Effector memory CD8-positive, alpha-beta T cell (primary cell): ENCODE results near the gene HIVEP3.
"Not testable (repeated sequence)": the region's sequence is repeated elsewhere in the genome, so short reads cannot be mapped to it uniquely, and the experiment has no call there.

Experiments used
- ATAC-seq: fragments of 150-1000 bp; cut with Tn5 transposase; replicated peaks from 2 replicates; pipeline ENCODE4 v1.10.0; 2021; ENCODE audit warnings: mild to moderate bottlenecking, moderate library complexity
- DNase-seq, 3 experiments: peaks; one replicate each; pipeline ENCODE4 v3.0.0; 2021
- H3K27ac Mint-ChIP-seq, 2 donors: one replicate each; pipeline ENCODE4 v1.8.0; 2022; ENCODE audit warnings: mild to moderate bottlenecking in 2 of 2, mixed read lengths in 2 of 2, moderate library complexity in 2 of 2
- H3K27me3 Mint-ChIP-seq, 2 donors: one replicate each; pipeline ENCODE4 v1.8.0; 2022; ENCODE audit warnings: mixed read lengths in 2 of 2
- H3K36me3 Mint-ChIP-seq: one replicate; pipeline ENCODE4 v1.8.0; 2022; ENCODE audit warnings: mild to moderate bottlenecking, moderate library complexity, mixed read lengths; ENCODE audit not compliant: insufficient read depth
- H3K4me1 Mint-ChIP-seq, 2 donors: one replicate each; pipeline ENCODE4 v1.8.0; 2022; ENCODE audit warnings: low read depth in 2 of 2, mixed read lengths in 2 of 2
- H3K4me3 Mint-ChIP-seq, 2 donors: one replicate each; pipeline ENCODE4 v1.8.0; 2022; ENCODE audit warnings: mild to moderate bottlenecking in 2 of 2, mixed read lengths in 2 of 2, moderate library complexity in 2 of 2
- H3K9me3 Mint-ChIP-seq, 2 donors: one replicate each; pipeline ENCODE4 v1.8.0; 2022; ENCODE audit warnings: mixed read lengths in 2 of 2
- total RNA-seq, 9 experiments: gene quantifications; one replicate each; lab custom pipeline; 2026; lab: John Stamatoyannopoulos, UW

HIVEP3 gene
- 8.0 to 104 (median 31.1) reads per million in 9 experiments for total RNA-seq

DNA sequence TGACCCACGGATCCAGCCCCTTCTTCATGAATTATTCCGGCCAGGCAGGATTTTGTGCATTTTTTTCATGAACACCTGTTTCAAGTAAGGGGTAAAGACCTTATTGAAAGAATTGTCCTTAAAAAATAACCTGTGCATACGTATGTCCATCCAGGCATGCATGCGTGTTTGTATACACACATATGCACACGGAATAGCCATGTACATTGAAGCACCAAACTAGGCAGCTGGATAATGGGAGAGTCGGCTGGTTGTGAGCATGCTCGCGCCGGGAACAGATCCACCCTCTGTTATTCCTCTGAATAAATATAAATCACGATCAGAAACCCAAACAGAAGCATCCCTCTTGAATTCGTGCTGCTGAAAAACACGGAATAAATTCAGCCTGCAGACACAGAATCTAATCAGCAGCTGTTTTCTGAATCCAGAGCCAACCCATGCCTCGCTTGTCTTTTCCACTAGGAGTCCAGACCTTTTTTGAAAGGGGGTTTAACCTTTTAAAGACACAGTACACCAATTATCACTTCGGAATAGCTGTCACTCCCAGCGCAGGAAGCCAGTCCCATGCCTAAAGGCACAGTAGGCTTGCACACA lies at the start of gene HIVEP3:
TSS of gene HIVEP3 (minus strand) at position 473 of the 594 bp plus-strand sequence.
- peak within 1 kb of the TSS; percentile 92 to 94 for H3K27ac Mint-ChIP-seq
- H3K27me3 Mint-ChIP-seq = no peaks in the 10 kb centered on the region
- peaks cover 56 to 71% of the 10 kb centered on the region in 2 donors for H3K4me1 Mint-ChIP-seq
- H3K36me3 Mint-ChIP-seq = peaks cover 15% of the 10 kb centered on the region
- no peaks in the 10 kb centered on the region for H3K9me3 Mint-ChIP-seq
- DNase-seq = no peak
- ATAC-seq = no peak
- peak within 1 kb of the TSS; percentile 76 to 82 for H3K4me3 Mint-ChIP-seq

DNA sequence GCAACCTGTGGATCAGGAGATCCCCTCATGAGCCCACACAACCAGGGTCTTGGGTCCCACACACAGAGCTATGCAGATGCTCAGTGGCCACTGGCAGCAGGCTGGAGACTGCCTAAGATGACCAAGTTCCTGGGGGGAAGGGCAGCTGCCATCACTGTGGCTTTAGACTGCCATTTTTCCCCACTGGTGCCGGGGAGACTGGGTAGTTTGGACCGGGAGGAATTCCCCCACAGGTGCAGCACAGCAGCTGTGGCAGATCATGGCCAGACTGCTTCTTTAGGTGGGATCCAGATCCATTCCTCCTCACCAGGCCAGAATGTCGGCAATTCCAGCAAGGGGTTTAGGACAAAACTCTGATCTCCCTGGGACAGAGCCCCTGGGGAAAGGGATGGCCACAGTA lies 45.7 kb upstream of the HIVEP3 start:
- Mint-ChIP-seq H3K27me3 (no peaks in the 10 kb centered on the region), H3K4me1 (peaks cover 9 to 25% of the 10 kb centered on the region in 2 donors), H3K27ac (no peak overlapping the region), H3K4me3 (no peak overlapping the region), H3K9me3 (peaks cover 0 to 4% of the 10 kb centered on the region in 2 donors), H3K36me3 (no peaks in the 10 kb centered on the region)
- DNase-seq = no peak
- no peak for ATAC-seq

DNA sequence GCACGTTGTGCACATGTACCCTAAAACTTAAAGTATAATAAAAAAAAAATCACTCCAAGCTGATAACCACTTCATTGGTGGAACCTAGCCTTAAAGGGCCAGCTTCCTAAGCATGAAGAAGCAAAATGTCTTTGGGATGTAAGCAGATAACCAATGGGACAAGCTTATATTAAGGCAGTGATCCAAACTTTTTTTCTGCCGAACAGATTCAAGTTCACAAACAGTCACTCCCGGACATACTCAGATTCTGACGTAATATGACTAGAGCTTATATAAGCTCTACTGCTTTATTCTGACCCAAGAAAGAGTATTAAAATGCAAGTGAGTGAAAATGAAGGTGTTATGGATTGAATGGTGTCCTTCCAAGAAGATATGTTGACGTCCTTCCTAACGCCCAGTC lies 44.9 kb upstream of the HIVEP3 start:
- Mint-ChIP-seq H3K27ac (no peak overlapping the region), H3K4me3 (no peak overlapping the region), H3K4me1 (peaks cover 11 to 25% of the 10 kb centered on the region in 2 donors), H3K36me3 (no peaks in the 10 kb centered on the region), H3K27me3 (no peaks in the 10 kb centered on the region), H3K9me3 (peaks cover 0 to 4% of the 10 kb centered on the region in 2 donors)
- ATAC-seq (no peak), DNase-seq (no peak)

DNA sequence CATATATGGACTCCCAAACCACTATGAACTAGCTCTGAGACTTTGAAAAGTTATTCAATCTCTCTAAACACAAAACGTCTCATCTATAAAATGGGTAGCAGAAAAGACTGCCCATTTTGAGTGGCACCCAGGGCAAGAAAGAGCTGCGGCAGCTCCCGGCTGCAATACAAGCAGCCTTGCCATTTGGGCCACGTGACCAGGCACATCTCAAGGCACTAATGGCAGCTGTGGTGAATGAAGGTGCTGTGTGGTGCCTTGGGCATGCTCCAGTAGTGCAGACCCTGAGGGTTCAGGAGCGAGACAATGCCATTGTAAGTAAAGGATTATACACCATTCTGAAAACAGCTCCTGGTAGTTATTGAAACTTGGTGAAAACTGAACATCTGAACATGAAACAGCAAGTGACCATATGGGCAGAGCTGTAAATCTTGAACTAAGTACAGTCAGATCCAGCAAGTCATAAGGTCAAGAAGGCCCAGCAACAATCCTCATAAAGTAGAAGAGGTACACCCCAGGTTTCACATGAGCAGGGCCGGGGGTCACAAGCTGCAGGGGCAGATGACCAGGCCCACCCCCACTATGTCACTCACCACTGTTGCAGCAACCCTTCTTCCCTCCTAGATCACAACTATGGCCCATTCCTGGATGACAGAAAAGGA lies 39.4 kb upstream of the HIVEP3 start:
- Mint-ChIP-seq H3K4me3 (no peak overlapping the region), H3K4me1 (peaks cover 21 to 27% of the 10 kb centered on the region in 2 donors), H3K27me3 (no peaks in the 10 kb centered on the region), H3K36me3 (no peaks in the 10 kb centered on the region), H3K27ac (no peak overlapping the region), H3K9me3 (no peaks in the 10 kb centered on the region)
- ATAC-seq = no peak
- no peak for DNase-seq

DNA sequence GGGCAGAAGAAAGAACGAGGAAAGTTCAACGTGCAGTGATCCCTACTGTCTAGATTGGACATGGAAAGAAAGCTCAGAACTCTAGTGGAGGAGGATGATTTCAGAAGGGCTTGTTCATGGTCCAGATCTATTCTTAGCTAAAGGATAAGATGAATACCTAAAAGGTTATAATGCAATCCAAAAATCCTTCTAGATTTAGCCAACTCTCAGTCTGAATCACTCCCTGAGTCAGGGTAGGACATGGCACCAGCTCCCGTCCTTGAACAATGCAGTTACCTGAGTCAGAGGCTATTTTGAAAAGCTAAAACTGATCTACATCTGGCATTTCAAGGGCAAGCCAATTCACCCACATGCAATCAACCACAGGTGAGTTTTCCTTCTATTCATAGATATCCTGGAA lies 38.8 kb upstream of the HIVEP3 start:
- DNase-seq = no peak
- no peak for ATAC-seq
- H3K36me3 Mint-ChIP-seq = no peaks in the 10 kb centered on the region
- no peaks in the 10 kb centered on the region for H3K9me3 Mint-ChIP-seq
- H3K4me1 Mint-ChIP-seq = peaks cover 24 to 27% of the 10 kb centered on the region in 2 donors
- H3K4me3 Mint-ChIP-seq = no peak overlapping the region
- H3K27ac Mint-ChIP-seq = no peak overlapping the region
- no peaks in the 10 kb centered on the region for H3K27me3 Mint-ChIP-seq

DNA sequence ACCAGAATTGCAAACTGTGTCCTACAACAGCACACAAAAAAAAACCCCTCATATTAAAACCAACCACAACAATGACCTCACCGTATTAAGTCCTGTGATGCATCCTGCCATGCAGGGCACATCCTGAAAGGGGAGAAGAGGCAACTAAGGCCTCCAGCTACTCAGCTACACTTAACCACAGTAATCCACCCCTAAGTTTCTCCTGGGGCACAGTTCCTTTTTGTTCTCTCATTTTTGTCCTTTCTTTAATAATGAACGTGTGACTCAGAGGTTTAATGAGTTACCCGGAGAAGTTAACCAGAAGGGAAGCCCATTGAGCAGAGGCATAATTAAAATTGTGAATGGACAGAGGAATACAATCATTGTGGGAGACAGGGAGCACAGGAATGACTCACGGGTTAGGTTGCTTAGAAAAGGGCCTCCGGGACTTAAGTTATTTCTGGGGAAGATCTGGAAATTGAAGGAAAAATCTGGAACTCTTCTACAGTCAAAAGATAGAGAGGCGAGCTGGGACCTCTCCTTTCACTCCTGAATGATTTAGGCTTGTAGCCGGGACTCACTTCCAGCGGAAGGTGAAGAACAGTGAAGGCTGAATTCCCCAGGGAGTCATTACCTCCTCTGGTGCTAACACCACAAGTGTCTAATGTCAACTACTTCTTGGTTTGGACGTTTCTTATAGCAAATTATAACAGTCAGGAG lies 36.9 kb upstream of the HIVEP3 start:
- Mint-ChIP-seq H3K27ac (peak overlapping the region; percentile 8 to 78), H3K27me3 (no peaks in the 10 kb centered on the region), H3K4me1 (peaks cover 19 to 33% of the 10 kb centered on the region in 2 donors), H3K4me3 (no peak overlapping the region), H3K36me3 (no peaks in the 10 kb centered on the region), H3K9me3 (peaks cover 0 to 5% of the 10 kb centered on the region in 2 donors)
- peak; percentile 26 for ATAC-seq
- DNase-seq = no peak

DNA sequence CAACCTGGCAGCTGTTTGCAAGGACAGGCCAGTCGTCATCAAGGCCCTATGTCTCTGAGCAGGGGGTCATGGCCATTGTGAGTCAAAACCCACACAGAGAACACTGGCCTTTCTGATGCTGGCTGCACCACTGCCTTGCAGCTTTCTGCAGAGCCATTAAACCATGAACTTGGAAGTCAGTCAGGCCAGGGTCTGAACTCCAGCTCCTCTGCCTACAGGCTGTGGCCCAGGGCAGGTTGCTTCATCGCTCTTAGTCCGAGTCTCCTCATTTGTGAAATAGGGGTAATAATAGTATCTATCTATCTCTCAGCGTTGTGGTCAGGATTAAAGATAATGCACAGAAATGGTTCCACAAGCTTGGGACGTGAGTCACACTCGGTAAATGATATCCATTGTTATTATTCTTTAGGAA lies 35.8 kb upstream of the HIVEP3 start:
- Mint-ChIP-seq H3K4me3 (no peak overlapping the region), H3K4me1 (peaks cover 15 to 24% of the 10 kb centered on the region in 2 donors), H3K36me3 (no peaks in the 10 kb centered on the region), H3K27me3 (no peaks in the 10 kb centered on the region), H3K9me3 (peaks cover 0 to 5% of the 10 kb centered on the region in 2 donors), H3K27ac (peak overlapping the region in 1 of 2 donors; percentile 78)
- no peak for ATAC-seq
- DNase-seq = no peak

DNA sequence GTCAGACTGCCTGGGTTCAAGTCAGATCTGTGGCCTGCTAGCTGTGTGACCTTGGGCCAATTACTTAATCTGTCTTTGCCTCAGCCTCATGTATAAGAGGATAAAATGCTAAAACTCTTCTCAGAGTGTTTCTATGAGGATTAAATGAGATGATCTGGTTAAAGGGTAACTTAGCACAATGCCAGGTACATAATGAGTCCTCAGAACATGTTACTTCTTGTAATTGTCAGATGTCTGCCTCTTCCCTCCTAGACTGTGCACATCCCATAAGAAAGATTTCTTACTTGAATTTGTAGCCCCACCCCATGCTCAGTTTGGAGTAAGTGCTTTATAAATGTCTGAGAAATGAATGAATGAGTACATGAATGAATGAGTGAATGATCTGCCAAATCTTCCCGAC lies 34.6 kb upstream of the HIVEP3 start:
- Mint-ChIP-seq H3K27ac (no peak overlapping the region), H3K4me1 (peaks cover 13 to 28% of the 10 kb centered on the region in 2 donors), H3K27me3 (no peaks in the 10 kb centered on the region), H3K36me3 (no peaks in the 10 kb centered on the region), H3K9me3 (peaks cover 0 to 5% of the 10 kb centered on the region in 2 donors), H3K4me3 (no peak overlapping the region)
- no peak for DNase-seq
- no peak for ATAC-seq

DNA sequence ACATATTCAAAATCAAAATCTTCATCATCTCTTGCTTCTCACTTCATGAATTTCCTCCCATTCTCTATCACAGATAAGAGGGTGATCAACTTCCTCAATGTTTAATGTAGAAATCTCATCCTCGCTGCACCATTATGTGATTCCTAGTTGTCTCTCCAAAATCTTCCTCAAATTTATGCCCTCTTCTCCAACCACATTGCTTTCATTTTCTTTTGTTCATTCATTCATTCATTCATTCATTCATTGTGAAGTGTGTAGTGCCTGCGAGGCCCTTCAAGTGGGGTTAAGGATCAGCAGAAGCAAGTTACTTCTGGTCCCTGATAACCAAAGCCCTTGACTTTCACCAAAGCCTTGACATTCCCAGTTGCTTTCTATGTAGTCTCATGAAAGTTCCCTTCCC lies 33.5 kb upstream of the HIVEP3 start:
- no peak for ATAC-seq
- Mint-ChIP-seq H3K36me3 (no peaks in the 10 kb centered on the region), H3K27me3 (no peaks in the 10 kb centered on the region), H3K4me3 (no peak overlapping the region), H3K27ac (no peak overlapping the region), H3K4me1 (peaks cover 13 to 27% of the 10 kb centered on the region in 2 donors), H3K9me3 (peaks cover 0 to 5% of the 10 kb centered on the region in 2 donors)
- no peak for DNase-seq

DNA sequence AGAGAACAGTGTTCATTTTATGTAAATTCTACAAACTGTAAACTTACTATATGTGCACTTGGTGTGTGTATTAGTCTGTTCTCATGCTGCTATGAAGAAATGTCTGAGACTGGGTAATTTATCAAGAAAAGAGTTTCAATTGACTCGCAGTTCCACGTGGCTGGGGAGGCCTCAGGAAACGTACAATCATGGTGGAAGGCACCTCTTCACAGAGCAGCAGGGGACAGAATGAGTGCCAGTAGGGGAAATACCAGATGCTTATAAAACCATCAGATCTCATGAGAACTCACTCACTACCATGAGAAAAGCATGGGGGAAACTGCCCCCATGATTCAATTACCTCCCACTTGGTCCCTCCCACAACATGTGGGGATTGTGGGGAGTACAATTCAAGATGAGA lies 32.8 kb upstream of the HIVEP3 start:
- H3K36me3 Mint-ChIP-seq, ATAC-seq, H3K27me3 Mint-ChIP-seq, DNase-seq, H3K9me3 Mint-ChIP-seq, H3K4me3 Mint-ChIP-seq: not testable (repeated sequence)
- H3K27ac Mint-ChIP-seq = peak overlapping the region in 1 of 2 donors; percentile 23
- peaks cover 14 to 28% of the 10 kb centered on the region in 2 donors for H3K4me1 Mint-ChIP-seq

DNA sequence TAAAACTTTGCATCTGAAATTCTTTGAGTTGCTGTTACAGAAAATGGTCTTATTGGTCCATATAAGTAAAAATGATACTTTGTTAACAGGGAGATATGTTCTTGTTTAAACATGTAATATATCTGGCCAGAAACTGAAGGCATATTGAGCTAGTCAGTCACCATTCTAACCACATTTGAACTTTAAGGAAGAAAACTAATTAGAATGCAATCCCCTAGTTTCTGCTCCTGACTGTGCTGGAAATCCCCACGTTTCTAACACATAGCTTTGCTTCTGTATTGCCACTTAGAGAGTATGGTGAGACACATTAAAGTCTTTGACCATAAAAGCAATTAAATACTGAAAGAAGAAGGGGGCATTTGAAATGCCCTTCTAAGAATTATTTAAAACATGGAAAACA lies 32.1 kb upstream of the HIVEP3 start:
- H3K27ac Mint-ChIP-seq = peak overlapping the region in 1 of 2 donors; percentile 23
- no peak overlapping the region for H3K4me3 Mint-ChIP-seq
- H3K9me3 Mint-ChIP-seq = peaks cover 0 to 5% of the 10 kb centered on the region in 2 donors
- DNase-seq = no peak
- no peak for ATAC-seq
- H3K36me3 Mint-ChIP-seq = no peaks in the 10 kb centered on the region
- peaks cover 14 to 26% of the 10 kb centered on the region in 2 donors for H3K4me1 Mint-ChIP-seq
- H3K27me3 Mint-ChIP-seq = no peaks in the 10 kb centered on the region

DNA sequence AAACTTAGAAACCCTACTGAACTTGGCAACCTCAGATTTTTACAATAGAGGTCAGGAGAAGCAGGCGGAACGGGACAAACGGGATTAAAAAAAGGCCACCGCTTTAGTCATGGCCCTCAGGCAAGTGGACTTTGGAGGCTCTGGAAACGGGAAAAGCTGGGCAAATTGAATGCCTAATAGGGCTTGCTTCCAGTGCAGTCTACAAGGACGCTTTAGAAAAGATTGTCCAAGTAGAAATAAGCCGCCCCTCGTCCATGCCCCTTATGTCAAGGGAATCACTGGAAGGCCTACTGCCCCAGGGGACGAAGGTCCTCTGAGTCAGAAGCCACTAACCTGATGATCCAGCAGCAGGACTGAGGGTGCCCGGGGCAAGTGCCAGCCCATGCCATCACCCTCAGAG lies 27.2 kb upstream of the HIVEP3 start:
- not testable (repeated sequence) for H3K27me3 Mint-ChIP-seq, H3K27ac Mint-ChIP-seq, ATAC-seq, DNase-seq, H3K36me3 Mint-ChIP-seq, H3K9me3 Mint-ChIP-seq, H3K4me3 Mint-ChIP-seq
- H3K4me1 Mint-ChIP-seq = peaks cover 3 to 13% of the 10 kb centered on the region in 2 donors

DNA sequence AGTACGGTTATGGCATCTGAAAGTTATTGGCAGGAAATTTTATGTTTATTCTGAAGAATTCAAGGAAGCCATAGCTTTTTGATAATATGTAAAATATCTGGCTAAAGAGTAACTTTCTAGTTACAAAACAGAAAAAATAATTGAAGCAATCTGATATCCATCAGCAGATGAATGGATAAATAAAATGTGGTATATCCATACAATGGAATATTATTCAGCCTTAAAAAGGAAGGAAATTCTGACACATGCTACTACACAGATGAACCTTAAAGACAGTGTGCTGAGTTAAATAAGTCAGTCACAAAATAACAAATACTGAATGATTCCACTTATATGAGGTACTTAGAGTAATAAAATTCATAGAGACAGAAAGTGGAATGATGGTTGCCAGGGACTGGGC lies 25.0 kb upstream of the HIVEP3 start:
- H3K27me3 Mint-ChIP-seq = no peaks in the 10 kb centered on the region

More for the DNA sequence above, 25.0 kb upstream of the HIVEP3 start:
- Mint-ChIP-seq H3K9me3 (peaks cover 3 to 8% of the 10 kb centered on the region in 2 donors), H3K4me1 (peaks cover 3 to 12% of the 10 kb centered on the region in 2 donors), H3K36me3 (no peaks in the 10 kb centered on the region), H3K4me3 (no peak overlapping the region), H3K27ac (no peak overlapping the region)
- ATAC-seq (no peak), DNase-seq (no peak)
